ENCODE data around the gene NABP1. TPM values are rescaled to one million over a fixed set of nuclear protein-coding genes. Genes with fewer than 3 reads are reported as not detected.

The NABP1 gene
- total RNA-seq, 6 donors from 2014 or later, result 35.7 to 137 (median 46.9) TPM

DNA sequence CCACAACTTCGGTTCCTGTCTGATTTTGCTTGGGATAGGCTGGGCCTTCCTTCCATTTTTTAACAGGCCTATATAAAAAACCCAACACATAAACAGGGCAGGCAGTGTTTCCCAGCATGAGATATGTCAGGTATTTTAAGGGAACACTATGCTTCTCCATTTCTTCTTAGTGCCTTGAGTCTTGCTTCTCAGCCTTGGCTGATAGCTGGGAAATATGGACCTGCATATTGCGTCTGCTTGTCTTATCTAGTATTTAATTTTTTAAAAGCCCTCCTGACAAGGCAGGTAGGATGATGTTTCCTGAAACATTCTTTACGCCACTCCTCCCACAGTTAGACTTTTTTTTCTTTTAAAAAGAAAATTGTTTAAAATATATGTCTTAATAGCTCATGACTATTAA is 45.5 kb upstream of the NABP1 start:
- no peak overlapping the region for H3K4me3 ChIP-seq
- 91 to 98% methylated on average over 3 of the region's 3 CpGs for WGBS, 2 donors
- DNase-seq (no peak), ATAC-seq (ENCODE audit: low FRiP score in 2 of 2) (no peak)
- no peak for TF ChIP-seq EP300 (IDR thresholded peaks at IDR 0.05)
- TF ChIP-seq POLR2A (IDR thresholded peaks at IDR 0.05), result no peak
- no peak for TF ChIP-seq CTCF (IDR thresholded peaks at IDR 0.05)
- no peak for TF ChIP-seq POLR2AphosphoS5 (IDR thresholded peaks at IDR 0.05)
- peaks cover 8 to 15% (median 12%) of the 10 kb centered on the region in 4 donors for H3K4me1 ChIP-seq
- H3K36me3 ChIP-seq, result no peaks in the 10 kb centered on the region
- no peaks in the 10 kb centered on the region for H3K9me3 ChIP-seq
- H3K27ac ChIP-seq, result no peak overlapping the region
- H3K27me3 ChIP-seq, result no peaks in the 10 kb centered on the region

GRCh38 chr2:191634791-191635190 is 43.1 kb upstream of the NABP1 start:
- Histone ChIP-seq H3K4me3 (no peak overlapping the region), H3K4me1 (peaks cover 24 to 32% (median 29%) of the 10 kb centered on the region in 4 donors), H3K36me3 (no peaks in the 10 kb centered on the region), H3K27me3 (no peaks in the 10 kb centered on the region), H3K9me3 (no peaks in the 10 kb centered on the region), H3K27ac (no peak overlapping the region)
- DNase-seq, result no peak
- no peak for ATAC-seq (ENCODE audit: low FRiP score in 2 of 2)
- 95 to 100% methylated on average over 1 of the region's 1 CpG for WGBS, 2 donors
- no peak for TF ChIP-seq CTCF (IDR thresholded peaks at IDR 0.05)
- TF ChIP-seq POLR2AphosphoS5 (IDR thresholded peaks at IDR 0.05), result no peak
- TF ChIP-seq POLR2A (IDR thresholded peaks at IDR 0.05), result no peak
- TF ChIP-seq EP300 (IDR thresholded peaks at IDR 0.05), result no peak

DNA sequence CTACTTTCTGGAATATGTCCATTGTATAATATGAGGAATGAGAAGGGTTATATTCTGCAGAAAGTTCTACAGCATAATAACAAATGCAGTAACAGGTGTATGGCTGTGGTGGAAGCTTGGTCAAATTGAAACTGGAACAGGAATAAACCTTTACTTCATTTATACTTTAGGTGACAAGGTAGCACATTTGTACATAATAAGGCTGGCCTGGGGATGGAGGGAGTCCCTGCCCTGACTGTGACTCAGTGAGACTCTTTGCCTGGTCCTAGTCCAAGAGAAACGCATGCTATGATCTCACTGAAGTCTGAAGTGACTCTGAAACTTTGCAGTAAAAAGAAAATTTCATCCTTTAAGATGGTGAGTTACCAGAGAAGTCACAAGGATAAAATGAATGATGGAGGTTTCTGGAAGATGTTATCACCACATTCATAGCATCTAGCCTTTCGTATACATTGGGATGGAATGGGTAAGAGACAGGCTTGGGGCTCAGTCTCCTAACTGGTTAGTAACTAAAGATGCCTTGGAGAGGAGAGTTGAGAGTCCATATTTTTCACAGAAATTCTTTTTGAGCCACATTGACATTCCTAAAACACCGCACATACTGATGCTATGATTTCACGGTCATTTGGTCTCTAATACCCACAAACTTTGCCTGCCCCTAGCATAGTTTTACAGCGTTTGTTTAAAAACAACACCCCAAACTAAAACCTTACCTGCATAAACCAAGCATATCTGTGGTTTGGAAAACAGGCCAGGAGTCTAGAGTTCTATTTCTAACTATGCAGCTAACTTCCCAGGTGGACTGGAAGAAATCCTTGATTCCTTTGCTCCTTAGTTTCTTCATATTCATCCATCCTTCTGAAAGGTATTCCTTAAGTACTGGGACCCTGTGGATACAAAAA is 42.4 kb upstream of the NABP1 start:
- H3K27ac ChIP-seq, result no peak overlapping the region
- H3K9me3 ChIP-seq, result no peaks in the 10 kb centered on the region
- H3K27me3 ChIP-seq, result no peaks in the 10 kb centered on the region
- no peak overlapping the region for H3K4me3 ChIP-seq
- H3K36me3 ChIP-seq, result no peaks in the 10 kb centered on the region
- TF ChIP-seq POLR2A (IDR thresholded peaks at IDR 0.05) (no peak), CTCF (IDR thresholded peaks at IDR 0.05) (no peak), EP300 (IDR thresholded peaks at IDR 0.05) (no peak), POLR2AphosphoS5 (IDR thresholded peaks at IDR 0.05) (no peak)
- ATAC-seq (ENCODE audit: low FRiP score in 2 of 2) (no peak), DNase-seq (no peak)
- 86 to 90% methylated on average over 5 of the region's 5 CpGs for WGBS, 2 donors
- H3K4me1 ChIP-seq, result peaks cover 24 to 32% (median 29%) of the 10 kb centered on the region in 4 donors

GRCh38 chr2:191636235-191636543 is 41.7 kb upstream of the NABP1 start:
- H3K27ac ChIP-seq, result no peak overlapping the region
- H3K4me1 ChIP-seq, result peaks cover 24 to 32% (median 29%) of the 10 kb centered on the region in 4 donors
- H3K36me3 ChIP-seq, result no peaks in the 10 kb centered on the region
- ATAC-seq (ENCODE audit: low FRiP score in 2 of 2) (no peak), DNase-seq (no peak)
- TF ChIP-seq CTCF (IDR thresholded peaks at IDR 0.05) (no peak), POLR2AphosphoS5 (IDR thresholded peaks at IDR 0.05) (no peak), POLR2A (IDR thresholded peaks at IDR 0.05) (no peak), EP300 (IDR thresholded peaks at IDR 0.05) (no peak)
- no peaks in the 10 kb centered on the region for H3K27me3 ChIP-seq
- H3K4me3 ChIP-seq, result no peak overlapping the region
- no peaks in the 10 kb centered on the region for H3K9me3 ChIP-seq

DNA sequence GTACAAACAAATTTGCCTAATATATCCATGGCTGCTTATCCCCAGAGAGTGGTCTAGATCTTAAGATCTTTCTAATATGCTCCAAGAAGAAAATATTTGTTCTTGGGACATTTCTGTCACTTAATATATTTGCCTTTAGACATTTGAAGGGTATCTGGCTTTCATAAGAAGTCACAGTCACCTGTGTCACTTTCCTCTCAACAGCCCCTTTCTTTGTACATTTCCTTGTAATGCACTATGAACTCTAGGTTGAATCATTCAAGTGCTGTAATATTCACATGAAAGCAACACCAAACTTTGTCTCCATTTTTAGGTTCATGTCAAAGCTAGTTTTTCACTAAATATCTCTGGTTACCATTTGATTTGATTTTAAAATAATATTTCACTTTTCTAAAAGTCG is 41.4 kb upstream of the NABP1 start:
- TF ChIP-seq CTCF (IDR thresholded peaks at IDR 0.05) (no peak), EP300 (IDR thresholded peaks at IDR 0.05) (no peak), POLR2AphosphoS5 (IDR thresholded peaks at IDR 0.05) (no peak), POLR2A (IDR thresholded peaks at IDR 0.05) (no peak)
- Histone ChIP-seq H3K9me3 (no peaks in the 10 kb centered on the region), H3K27me3 (no peaks in the 10 kb centered on the region), H3K4me1 (peaks cover 24 to 32% (median 29%) of the 10 kb centered on the region in 4 donors), H3K27ac (peak overlapping the region in 3 of 4 donors; percentile 69 to 87 (median 81)), H3K4me3 (no peak overlapping the region), H3K36me3 (no peaks in the 10 kb centered on the region)
- DNase-seq, result no peak
- no peak for ATAC-seq (ENCODE audit: low FRiP score in 2 of 2)
- WGBS, 2 donors, result 90 to 96% methylated on average over 1 of the region's 1 CpG
